ENCODE measurements around the gene MSTO1.

DNA sequence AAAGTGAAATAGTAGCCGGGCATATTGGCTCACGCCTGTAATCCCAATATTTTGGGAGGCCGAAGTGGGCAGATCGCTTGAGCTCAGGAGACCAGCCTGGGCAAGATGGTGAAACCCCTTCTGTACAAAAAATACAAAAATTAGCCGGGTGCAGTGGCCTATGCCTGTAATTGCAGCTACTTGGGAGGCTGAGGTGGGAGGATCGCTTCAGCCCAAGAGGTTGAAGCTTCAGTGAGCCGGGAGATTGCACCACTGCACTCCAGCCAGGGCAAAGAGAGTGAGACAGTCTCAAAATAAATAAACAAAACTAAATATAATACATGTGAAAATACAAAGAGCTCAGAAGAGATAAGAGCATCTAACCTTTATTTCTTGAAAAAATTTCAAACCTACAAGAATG lies 2.3 kb upstream of the MSTO1 start:
- TF ChIP-seq, protein P1, sequence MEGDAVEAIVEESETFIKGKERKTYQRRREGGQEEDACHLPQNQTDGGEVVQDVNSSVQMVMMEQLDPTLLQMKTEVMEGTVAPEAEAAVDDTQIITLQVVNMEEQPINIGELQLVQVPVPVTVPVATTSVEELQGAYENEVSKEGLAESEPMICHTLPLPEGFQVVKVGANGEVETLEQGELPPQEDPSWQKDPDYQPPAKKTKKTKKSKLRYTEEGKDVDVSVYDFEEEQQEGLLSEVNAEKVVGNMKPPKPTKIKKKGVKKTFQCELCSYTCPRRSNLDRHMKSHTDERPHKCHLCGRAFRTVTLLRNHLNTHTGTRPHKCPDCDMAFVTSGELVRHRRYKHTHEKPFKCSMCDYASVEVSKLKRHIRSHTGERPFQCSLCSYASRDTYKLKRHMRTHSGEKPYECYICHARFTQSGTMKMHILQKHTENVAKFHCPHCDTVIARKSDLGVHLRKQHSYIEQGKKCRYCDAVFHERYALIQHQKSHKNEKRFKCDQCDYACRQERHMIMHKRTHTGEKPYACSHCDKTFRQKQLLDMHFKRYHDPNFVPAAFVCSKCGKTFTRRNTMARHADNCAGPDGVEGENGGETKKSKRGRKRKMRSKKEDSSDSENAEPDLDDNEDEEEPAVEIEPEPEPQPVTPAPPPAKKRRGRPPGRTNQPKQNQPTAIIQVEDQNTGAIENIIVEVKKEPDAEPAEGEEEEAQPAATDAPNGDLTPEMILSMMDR (conservative IDR thresholded peaks at IDR 0.05; ENCODE audit: low read length), result 0 out of 2 replicates have a peak, but pooled peaks have one; percentile 17
- TF ChIP-seq EZH2phosphoT487 (IDR thresholded peaks at IDR 0.05; ENCODE audit: borderline replicate concordance, low read depth, low read length), result no peak

Measured in OCI-LY7 (cell line).